C4-2B (cell line): Measurements from ENCODE around the gene SLC34A1.

Experiments used
- CTCF ChIP-seq: fragments of 450-650 bp; conservative IDR thresholded peaks from 2 replicates; pipeline ENCODE4 v1.5.1; 2017; ENCODE audit warnings: mild to moderate bottlenecking
- ZFX ChIP-seq: fragments of 450-650 bp; IDR thresholded peaks from 2 replicates; pipeline ENCODE4 v1.6.1; 2017

- TF ChIP-seq CTCF, result no peak
- TF ChIP-seq ZFX, result no peak
Observed at GRCh38 chr5:177393990-177394389, 9.8 kb downstream of the SLC34A1 start.
